IMR-90 (cell line): Measurements from ENCODE around the gene ADAP2. TPM values are rescaled to one million over a fixed set of nuclear protein-coding genes. Genes with fewer than 3 reads are reported as not detected.

Experiments
- ATAC-seq: fragments of 200-7000 bp; cut with Tn5 transposase; 2 replicates; pipeline ENCODE4 v1.9.1; 2020; ENCODE audit warnings: low read depth, mild to moderate bottlenecking, moderate library complexity
- BruUV-seq: library from RNA; stranded (reverse); fragments of 400-500 nt; replicated peaks from 2 replicates; lab custom pipeline; 2021; lab: Mats Ljungman, UMichigan
- CTCF ChIA-PET: fragments of 300-600 bp; formaldehyde crosslinking; extraction: SDS; loops from one replicate; lab custom pipeline; 2021; ENCODE audit warnings: antibody characterized with exemption; lab: Yijun Ruan, JAX
- POLR2A ChIA-PET: fragments of 300-600 bp; sonication (Branson Sonifier 250); formaldehyde crosslinking; loops from one replicate; lab custom pipeline; 2022; ENCODE audit warnings: antibody characterized with exemption; ENCODE audit not compliant: unreplicated experiment; lab: Charles Lee
- DNase-seq: peaks from one replicate; pipeline ENCODE4 v3.0.0; 2013
- H2AFZ ChIP-seq: replicated peaks from 2 replicates; pipeline ENCODE3; 2013; ENCODE audit warnings: low read length, mild to moderate bottlenecking; ENCODE audit not compliant: poor library complexity
- H2AK5ac ChIP-seq: 2 replicates; pipeline ENCODE4 v1.6.1; 2013; ENCODE audit warnings: low read depth, low read length, inconsistent platforms
- H2AK9ac ChIP-seq: replicated peaks from 2 replicates; pipeline ENCODE3; 2013; ENCODE audit warnings: mild to moderate bottlenecking, low read depth, low read length, moderate library complexity; ENCODE audit not compliant: poor library complexity
- H2BK120ac ChIP-seq: 2 replicates; pipeline ENCODE4 v1.6.1; 2013; ENCODE audit warnings: low read depth, low read length, inconsistent platforms
- H2BK15ac ChIP-seq: 3 replicates; pipeline ENCODE4 v1.6.1; 2013; ENCODE audit warnings: low read depth, low read length, inconsistent platforms
- H2BK20ac ChIP-seq: 2 replicates; pipeline ENCODE4 v1.6.1; 2013; ENCODE audit warnings: low read depth, mild to moderate bottlenecking, inconsistent platforms, low read length, moderate library complexity
- H2BK5ac ChIP-seq: 2 replicates; pipeline ENCODE4 v1.6.1; 2013; ENCODE audit warnings: mild to moderate bottlenecking, low read depth, low read length, inconsistent platforms; ENCODE audit not compliant: poor library complexity, severe bottlenecking
- H3K14ac ChIP-seq: replicated peaks from 2 replicates; pipeline ENCODE4 v1.6.1; 2013; ENCODE audit warnings: low read depth, low read length, inconsistent platforms
- H3K18ac ChIP-seq: 2 replicates; pipeline ENCODE4 v1.6.1; 2013; ENCODE audit warnings: low read depth, low read length, control low read depth
- H3K23ac ChIP-seq: 2 replicates; pipeline ENCODE4 v1.6.1; 2013; ENCODE audit warnings: low read depth, low read length, inconsistent platforms
- H3K27ac ChIP-seq: 2 replicates; pipeline ENCODE4 v1.5.1; 2013; ENCODE audit warnings: mild to moderate bottlenecking, control low read depth, low read length; ENCODE audit not compliant: insufficient read depth
- H3K27me3 ChIP-seq: 2 replicates; pipeline ENCODE4 v1.6.1; 2013; ENCODE audit warnings: low read length; ENCODE audit not compliant: control insufficient read depth, insufficient read depth
- H3K36me3 ChIP-seq: 2 replicates; pipeline ENCODE4 v1.6.1; 2013; ENCODE audit warnings: low read length, mixed read lengths; ENCODE audit not compliant: control insufficient read depth, insufficient read depth
- H3K4ac ChIP-seq: 2 replicates; pipeline ENCODE4 v1.6.1; 2013; ENCODE audit warnings: low read depth, low read length, inconsistent platforms
- H3K4me1 ChIP-seq: 2 replicates; pipeline ENCODE4 v1.6.1; 2013; ENCODE audit warnings: low read length, mixed read lengths; ENCODE audit not compliant: control insufficient read depth, insufficient read depth
- H3K4me2 ChIP-seq: 2 replicates; pipeline ENCODE4 v1.6.1; 2013; ENCODE audit warnings: low read depth, mild to moderate bottlenecking, control low read depth, low read length, moderate library complexity
- H3K4me3 ChIP-seq: 2 replicates; pipeline ENCODE4 v1.5.1; 2013; ENCODE audit warnings: low read depth, mild to moderate bottlenecking, control low read depth, low read length, moderate library complexity; ENCODE audit not compliant: insufficient read depth
- H3K56ac ChIP-seq: 2 replicates; pipeline ENCODE4 v1.6.1; 2013; ENCODE audit warnings: low read length, inconsistent platforms; ENCODE audit not compliant: insufficient read depth; ENCODE audit errors: extremely low read depth
- H3K79me1 ChIP-seq, 2 experiments: 2 replicates each; pipeline ENCODE4 v1.6.1; 2013; ENCODE audit warnings: low read length in 2 of 2, inconsistent platforms in 1 of 2, low read depth in 1 of 2
- H3K9ac ChIP-seq: 2 replicates; pipeline ENCODE4 v1.6.1; 2013; ENCODE audit warnings: low read depth, low read length, control low read depth
- H3K9me1 ChIP-seq: 2 replicates; pipeline ENCODE4 v1.6.1; 2013; ENCODE audit warnings: low read length, inconsistent platforms; ENCODE audit not compliant: insufficient read depth
- H3K9me3 ChIP-seq: 2 replicates; pipeline ENCODE4 v1.6.1; 2013; ENCODE audit warnings: low read length; ENCODE audit not compliant: control insufficient read depth, insufficient read depth
- H4K20me1 ChIP-seq: 2 replicates; pipeline ENCODE4 v1.6.1; 2013; ENCODE audit warnings: low read length, inconsistent platforms; ENCODE audit not compliant: insufficient read depth
- H4K5ac ChIP-seq: 2 replicates; pipeline ENCODE4 v1.6.1; 2013; ENCODE audit warnings: mild to moderate bottlenecking, low read depth, low read length, control low read depth
- H4K8ac ChIP-seq, 2 experiments: 2 replicates each; pipeline ENCODE4 v1.6.1; 2013; ENCODE audit warnings: low read depth in 2 of 2, low read length in 2 of 2, control low read depth in 1 of 2, inconsistent platforms in 1 of 2
- H4K91ac ChIP-seq: 2 replicates; pipeline ENCODE4 v1.6.1; 2013; ENCODE audit warnings: low read depth, low read length, inconsistent platforms; ENCODE audit not compliant: insufficient read depth
- CEBPB ChIP-seq: IDR thresholded peaks from 2 replicates; pipeline ENCODE4 v1.6.1; 2012; ENCODE audit warnings: low read depth, low read length, improper control_type of control experiment
- CHD1 ChIP-seq: IDR thresholded peaks from 2 replicates; pipeline ENCODE4 v1.6.1; 2012; ENCODE audit warnings: low read depth, low read length, improper control_type of control experiment
- CTCF ChIP-seq: conservative IDR thresholded peaks from 2 replicates; pipeline ENCODE4 v1.5.1; 2012; ENCODE audit warnings: mild to moderate bottlenecking, low read depth, low read length, improper control_type of control experiment
- ELK1 ChIP-seq: fragments of 150-350 bp; IDR thresholded peaks from 2 replicates; pipeline ENCODE4 v1.6.1; 2016; ENCODE audit warnings: low read depth, mild to moderate bottlenecking, low read length, moderate library complexity, borderline replicate concordance
- FOS ChIP-seq: fragments of 150-350 bp; IDR thresholded peaks from 2 replicates; pipeline ENCODE4 v1.6.1; 2016; ENCODE audit warnings: low read depth, low read length
- MAZ ChIP-seq: IDR thresholded peaks from 2 replicates; pipeline ENCODE4 v1.6.1; 2012; ENCODE audit warnings: low read depth, mild to moderate bottlenecking, low read length, improper control_type of control experiment, moderate library complexity, borderline replicate concordance
- MXI1 ChIP-seq: IDR thresholded peaks from 2 replicates; pipeline ENCODE4 v1.6.1; 2012; ENCODE audit warnings: low read depth, mild to moderate bottlenecking, low read length, moderate library complexity, borderline replicate concordance
- NFE2L2 ChIP-seq: fragments of 150-350 bp; IDR thresholded peaks from 2 replicates; pipeline ENCODE4 v1.6.1; 2016; ENCODE audit warnings: low read depth, mild to moderate bottlenecking, low read length
- POLR2A ChIP-seq: IDR thresholded peaks from 2 replicates; pipeline ENCODE4 v1.6.1; 2012; ENCODE audit warnings: mild to moderate bottlenecking, low read depth, low read length
- RAD21 ChIP-seq: IDR thresholded peaks from 2 replicates; pipeline ENCODE4 v1.6.1; 2012; ENCODE audit warnings: low read length, improper control_type of control experiment
- RCOR1 ChIP-seq: IDR thresholded peaks from 2 replicates; pipeline ENCODE4 v1.6.1; 2012; ENCODE audit warnings: mild to moderate bottlenecking, low read length, improper control_type of control experiment; ENCODE audit not compliant: insufficient replicate concordance
- RFX5 ChIP-seq: IDR thresholded peaks from 2 replicates; pipeline ENCODE4 v1.8.0; 2012; ENCODE audit warnings: low read depth, mild to moderate bottlenecking, low read length, moderate library complexity
- SMC3 ChIP-seq: fragments of 150-350 bp; IDR thresholded peaks from 2 replicates; pipeline ENCODE4 v1.6.1; 2016; ENCODE audit warnings: low read depth, mild to moderate bottlenecking, antibody characterized with exemption, low read length, moderate library complexity
- USF2 ChIP-seq: fragments of 150-350 bp; IDR thresholded peaks from 2 replicates; pipeline ENCODE4 v1.6.1; 2017; ENCODE audit warnings: mild to moderate bottlenecking, antibody characterized with exemption, low read length, low read depth
- WGBS, 2 experiments: methylation state at CpG; one replicate each; pipeline versions ENCODE4 v1.1.5 to v1.1.7; 2013; ENCODE audit warnings: missing lambda C conversion rate in 2 of 2; ENCODE audit not compliant: insufficient read length in 1 of 2; ENCODE audit errors: extremely low coverage in 2 of 2; 5-methylcytosine and 5-hydroxymethylcytosine counted together
- dilution Hi-C: fragments of 300-500 bp; cut with HindIII; formaldehyde crosslinking; loops from one replicate; pipeline ENCODE4 v1.14.3; 2018; ENCODE audit warnings: low sequenced_read_pairs; ENCODE audit not compliant: unreplicated experiment
- in situ Hi-C: fragments of 300-500 bp; cut with MboI; formaldehyde crosslinking; loops from 3 replicates; pipeline ENCODE4 v1.14.3; 2019; ENCODE audit warnings: low sequenced_read_pairs, inconsistent platforms, mixed read lengths
- intact Hi-C: fragments of 100-400 bp; cut with micrococcal nuclease; formaldehyde crosslinking; loops from 2 replicates; pipeline ENCODE4 v1.10.0; 2022
- polyA plus RNA-seq, 3 experiments: library from polyadenylated mRNA; depleted of rRNA; stranded (reverse); fragments of >200 nt; gene quantifications; 2 replicates each; pipeline ENCODE4 v1.2.3, GENCODE V29; 2012; ENCODE audit warnings: low replicate concordance in 1 of 3
- total RNA-seq: library from RNA; depleted of rRNA; stranded (reverse); fragments of >200 nt; gene quantifications from 2 replicates; pipeline ENCODE4 v1.2.3, GENCODE V29; 2012

The ADAP2 gene
- total and polyA plus RNA-seq, 2 of the 4 experiments (the other 2 are of a cell fraction): 0.90 to 1.2 TPM

GRCh38 chr17:30886187-30886586 lies 35.6 kb upstream of the ADAP2 start:
- no peak for DNase-seq
- Histone ChIP-seq H3K4me1 (no peaks in the 10 kb centered on the region), H3K18ac (no peak overlapping the region), H2BK15ac (no peak overlapping the region), H3K9me3 (no peaks in the 10 kb centered on the region), H2BK20ac (no peak overlapping the region), H4K91ac (no peak overlapping the region), H3K14ac (no peak overlapping the region), H4K5ac (no peak overlapping the region), H4K8ac (no peak overlapping the region), H2AK5ac (no peak overlapping the region), H2AK9ac (no peak overlapping the region), H3K9ac (no peak overlapping the region), H3K4me2 (no peak overlapping the region), H3K4me3 (no peak overlapping the region), H3K36me3 (peaks cover 11% of the 10 kb centered on the region; the same call in 1 of the 2 replicates), H3K23ac (no peak overlapping the region), H2BK120ac (no peak overlapping the region), H3K4ac (no peak overlapping the region), H3K27ac (no peak overlapping the region), H3K27me3 (no peaks in the 10 kb centered on the region), H3K56ac (no peak overlapping the region), H3K79me1 (peaks cover 0 to 3% of the 10 kb centered on the region in 2 experiments; a peak in 2 of 4 replicates), H2BK5ac (no peak overlapping the region), H2AFZ (no peak overlapping the region), H3K9me1 (no peaks in the 10 kb centered on the region), H4K20me1 (no peaks in the 10 kb centered on the region)
- no TSS peak for BruUV-seq
- POLR2A ChIA-PET: no interaction called here
- no CpG with 5 or more reads among the region's 5 CpGs for WGBS, 2 experiments
- dilution Hi-C loops: no loop called here
- in situ Hi-C loops: no loop called here
- CTCF ChIA-PET: interaction anchor here (0.6 to 0.7 kb wide), 2 partner anchors 13 to 84 kb away, joined by 3 to 4 read pairs; no protein-coding TSS in a partner anchor
- TF ChIP-seq CEBPB: no peak
- no peak for TF ChIP-seq USF2
- no peak for TF ChIP-seq CHD1
- no peak for TF ChIP-seq FOS
- no peak for TF ChIP-seq RAD21
- TF ChIP-seq POLR2A: no peak
- TF ChIP-seq MXI1: no peak
- no peak for TF ChIP-seq SMC3
- no peak for TF ChIP-seq CTCF
- TF ChIP-seq MAZ: no peak
- no peak for TF ChIP-seq ELK1
- TF ChIP-seq NFE2L2: no peak
- no peak for TF ChIP-seq RFX5
- TF ChIP-seq RCOR1: no peak
- no peak for ATAC-seq
- intact Hi-C loops: no loop called here
